HG02885 (cell line): ENCODE results near the gene SPNS3.

Experiments used
- ATAC-seq: cut with Tn5 transposase; IDR thresholded peaks from one replicate; pipeline ENCODE4 v1.9.1; 2021; ENCODE audit warnings: mild to moderate bottlenecking; ENCODE audit not compliant: unreplicated experiment, poor library complexity

Gene SPNS3

GRCh38 chr17:4460661-4461060 lies 26.9 kb downstream of the SPNS3 start:
- no peak for ATAC-seq

- ATAC-seq: no peak
These were observed 30.2 kb downstream of the SPNS3 start for GRCh38 chr17:4463818-4464476.

- ATAC-seq: no peak
These were observed 32.0 kb downstream of the SPNS3 start for GRCh38 chr17:4465786-4466185.

- no peak for ATAC-seq
These were observed 33.5 kb downstream of the SPNS3 start for GRCh38 chr17:4467287-4467686.

GRCh38 chr17:4469552-4469951 lies 35.8 kb downstream of the SPNS3 start:
- ATAC-seq: no peak

- ATAC-seq: no peak
These were observed 38.5 kb downstream of the SPNS3 start for GRCh38 chr17:4472286-4472685.

GRCh38 chr17:4474093-4474492 lies 40.4 kb downstream of the SPNS3 start:
- ATAC-seq: no peak

- no peak for ATAC-seq
These were observed 41.3 kb downstream of the SPNS3 start for GRCh38 chr17:4475001-4475400.

- no peak for ATAC-seq
These were observed 41.7 kb downstream of the SPNS3 start for GRCh38 chr17:4475463-4475862.

GRCh38 chr17:4476017-4476416 lies 42.3 kb downstream of the SPNS3 start:
- ATAC-seq: no peak

GRCh38 chr17:4476511-4477070 lies 42.9 kb downstream of the SPNS3 start:
- no peak for ATAC-seq

- no peak for ATAC-seq
These were observed 43.6 kb downstream of the SPNS3 start for GRCh38 chr17:4477255-4477791.

- ATAC-seq: no peak
These were observed 44.6 kb downstream of the SPNS3 start for GRCh38 chr17:4478318-4478830.

GRCh38 chr17:4479340-4479981 lies 45.7 kb downstream of the SPNS3 start:
- ATAC-seq: no peak

GRCh38 chr17:4479982-4480751 lies 46.4 kb downstream of the SPNS3 start:
- ATAC-seq: no peak

- no peak for ATAC-seq
These were observed 47.5 kb downstream of the SPNS3 start for GRCh38 chr17:4480929-4481898.

GRCh38 chr17:4482338-4483011 lies 48.7 kb downstream of the SPNS3 start:
- no peak for ATAC-seq

- ATAC-seq: no peak
These were observed 49.5 kb downstream of the SPNS3 start for GRCh38 chr17:4483012-4483840.
